NT2/D1 (cell line): ENCODE measurements around the gene SLC30A1.

Experiments
- SUZ12 ChIP-seq: IDR thresholded peaks from 2 replicates; pipeline ENCODE4 v1.6.1; 2011; ENCODE audit not compliant: insufficient read length, insufficient read depth; ENCODE audit errors: extremely low read depth
- YY1 ChIP-seq: IDR thresholded peaks from 2 replicates; pipeline ENCODE4 v1.6.1; 2011; ENCODE audit not compliant: insufficient read length, insufficient read depth

DNA sequence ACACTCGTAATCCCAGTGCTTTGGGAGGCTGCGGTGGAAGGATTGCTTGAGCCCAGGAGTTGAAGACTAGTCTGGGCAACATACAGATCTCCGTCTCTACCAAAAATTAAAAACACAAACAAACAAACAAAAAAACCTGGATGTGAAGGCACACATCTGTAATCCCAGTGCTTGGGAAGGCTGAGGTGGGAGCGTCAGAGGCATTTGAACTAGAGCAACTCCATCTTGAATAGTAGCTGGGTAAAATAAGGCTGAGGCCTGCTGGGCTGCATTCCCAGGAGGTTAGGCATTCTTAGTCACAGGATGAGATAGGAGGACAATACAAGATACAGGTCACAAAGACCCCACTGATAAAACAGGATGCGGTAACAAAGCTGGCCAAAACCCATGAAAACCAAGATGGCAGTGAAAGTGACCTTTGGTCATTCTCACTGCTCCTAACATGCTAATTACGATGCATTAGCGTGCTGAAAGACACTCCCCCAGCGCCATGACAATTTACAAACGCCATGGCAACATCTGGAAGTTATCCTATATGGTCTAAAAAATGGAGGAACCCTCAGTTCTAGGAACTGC is 53.8 kb downstream of the SLC30A1 start:
- TF ChIP-seq YY1 (no peak), SUZ12 (no peak)
